GM21717 (cell line): ENCODE data around the gene PURB.
"Not testable (repeated sequence)": the region's sequence is repeated elsewhere in the genome, so short reads cannot be mapped to it uniquely, and the experiment has no call there.

Experiments used
- ATAC-seq: cut with Tn5 transposase; IDR thresholded peaks from one replicate; pipeline ENCODE4 v1.9.1; 2021; ENCODE audit warnings: mild to moderate bottlenecking, moderate library complexity; ENCODE audit not compliant: unreplicated experiment

The PURB gene

GRCh38 chr7:44893710-44894234, 8.4 kb upstream of the PURB start:
- ATAC-seq, result no peak

- no peak for ATAC-seq
These were observed 6.5 kb upstream of the PURB start for GRCh38 chr7:44891791-44892190.

- ATAC-seq, result no peak
These were observed 6.0 kb upstream of the PURB start for GRCh38 chr7:44891372-44891771.

DNA sequence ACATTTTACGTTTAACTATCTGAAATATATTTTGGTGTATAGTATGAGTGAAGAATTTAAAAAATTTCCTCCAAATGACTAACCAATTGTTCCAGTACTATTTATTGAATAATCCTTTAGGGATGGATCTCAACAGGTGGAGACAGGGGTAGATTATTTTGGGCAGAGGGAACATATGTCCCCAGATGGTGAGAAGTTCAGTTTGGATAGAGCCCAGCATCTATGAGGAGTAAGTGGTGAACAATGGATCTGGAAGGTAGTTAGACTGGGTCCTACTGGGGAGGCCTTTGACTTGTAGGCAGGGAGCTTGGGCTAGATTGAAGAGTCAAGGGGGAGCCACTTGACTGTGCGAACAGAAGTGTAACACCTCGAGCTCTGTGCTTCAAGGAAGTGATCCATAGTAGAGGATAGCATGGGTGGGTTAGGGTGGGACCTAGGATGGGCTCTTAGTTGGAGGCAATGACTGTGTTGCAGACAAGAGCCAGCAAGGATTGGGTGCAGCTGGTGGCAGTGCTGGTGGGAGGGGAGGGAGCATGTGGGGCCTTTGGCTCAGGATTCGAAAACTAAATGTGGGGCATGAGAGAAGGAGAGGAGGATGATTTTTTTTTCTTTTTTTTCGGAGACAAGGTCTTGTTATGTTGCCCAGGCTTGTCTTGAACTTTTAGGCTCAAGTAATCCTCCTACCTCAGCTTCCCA, 3.9 kb upstream of the PURB start:
- no peak for ATAC-seq

GRCh38 chr7:44887293-44887692, 2.0 kb upstream of the PURB start:
- no peak for ATAC-seq

DNA sequence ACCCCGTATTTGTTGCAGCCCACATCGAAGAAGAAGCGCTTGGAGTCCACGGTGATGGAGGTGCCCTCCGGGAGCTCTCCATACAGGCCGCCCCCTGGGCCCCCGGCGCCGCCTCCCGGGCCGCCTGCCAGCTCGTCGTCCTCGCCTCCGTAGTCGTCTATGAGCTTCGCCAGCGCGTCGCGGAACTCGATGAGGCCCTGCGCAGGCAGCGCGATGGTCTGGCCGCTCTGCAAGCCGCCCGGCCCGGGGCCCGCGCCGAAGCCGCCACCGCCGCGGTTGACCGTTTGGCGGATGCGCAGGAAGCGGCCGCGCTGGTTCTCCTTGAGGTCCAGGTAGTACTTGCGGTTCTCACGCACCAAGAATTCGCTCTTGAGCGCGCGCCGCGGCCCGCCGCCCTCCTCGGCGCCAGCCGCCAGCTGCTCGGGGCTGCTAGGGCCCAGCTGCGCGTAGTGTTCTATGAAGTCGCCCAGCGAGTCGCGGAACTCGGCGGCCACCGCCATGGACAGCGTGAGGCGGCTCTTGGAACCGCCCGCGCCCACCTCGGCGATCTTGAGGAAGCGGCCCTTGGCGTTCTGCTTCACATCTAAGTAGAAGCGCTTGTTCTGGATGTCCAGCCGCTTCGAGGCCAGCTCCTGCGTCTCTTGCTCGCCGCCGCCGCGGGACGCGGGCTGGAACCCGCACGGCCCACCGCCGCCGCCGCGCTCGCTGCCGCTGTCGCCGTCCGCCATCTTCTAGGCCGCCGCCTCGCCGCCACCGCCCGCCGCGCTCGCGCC, 523 bp downstream of the PURB start:
- peak; percentile 33 for ATAC-seq

- no peak for ATAC-seq
These were observed 1.2 kb downstream of the PURB start for GRCh38 chr7:44883961-44884620.

- ATAC-seq, result no peak
These were observed 2.4 kb downstream of the PURB start for GRCh38 chr7:44882899-44883298.

DNA sequence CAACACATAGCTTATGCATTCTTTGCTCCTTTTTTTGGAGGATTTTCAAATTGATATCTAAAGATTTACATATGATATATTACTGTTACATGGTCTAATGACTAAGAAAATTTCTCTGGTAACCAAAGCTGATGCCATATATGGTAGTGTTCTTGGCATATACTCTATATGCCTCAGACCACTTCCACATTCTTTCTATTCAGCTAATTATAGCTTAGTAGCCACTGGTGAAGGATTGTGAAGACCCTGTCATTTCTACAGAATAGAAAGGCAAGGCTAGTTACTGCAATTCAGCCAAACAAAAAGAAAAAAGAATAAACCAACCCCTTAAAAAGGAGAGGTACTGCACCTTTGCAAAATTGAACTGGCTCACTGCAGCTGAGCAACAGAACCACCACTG, 3.7 kb downstream of the PURB start:
- no peak for ATAC-seq

- no peak for ATAC-seq
These were observed 4.2 kb downstream of the PURB start for GRCh38 chr7:44881066-44881600.

DNA sequence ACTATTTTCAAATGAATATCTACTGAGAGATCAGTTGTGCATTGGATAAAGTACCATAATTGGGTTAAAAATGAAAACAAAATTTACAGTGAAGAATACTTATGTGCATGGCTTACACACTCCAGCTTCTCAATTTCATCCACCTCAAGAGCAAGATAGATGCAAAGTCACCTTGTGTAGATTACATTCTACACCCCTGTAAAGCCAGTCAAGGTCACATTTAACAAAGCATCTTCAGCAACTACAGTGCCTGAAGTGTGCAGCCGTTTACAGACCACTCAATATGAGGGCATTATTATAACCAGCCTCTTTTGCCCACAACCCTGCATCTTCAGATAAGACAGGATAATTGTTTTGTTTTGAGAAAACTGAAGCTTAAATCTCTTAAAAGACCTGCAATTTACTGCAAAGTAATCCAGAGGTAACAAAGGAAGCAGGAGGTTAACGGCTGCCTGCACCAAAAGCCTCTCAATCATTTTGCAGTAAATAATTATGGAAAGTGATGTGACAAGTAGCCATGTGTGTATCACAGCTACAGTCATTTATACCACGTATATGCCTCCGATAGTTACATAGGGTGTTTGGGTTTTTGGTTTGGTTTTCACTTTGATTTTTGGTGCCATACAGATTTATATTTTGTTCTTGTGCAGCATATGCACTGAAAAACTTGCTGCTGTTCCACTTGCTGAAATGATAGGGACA, 4.9 kb downstream of the PURB start:
- ATAC-seq, result no peak

GRCh38 chr7:44876393-44876792, 8.9 kb downstream of the PURB start:
- ATAC-seq, result no peak

DNA sequence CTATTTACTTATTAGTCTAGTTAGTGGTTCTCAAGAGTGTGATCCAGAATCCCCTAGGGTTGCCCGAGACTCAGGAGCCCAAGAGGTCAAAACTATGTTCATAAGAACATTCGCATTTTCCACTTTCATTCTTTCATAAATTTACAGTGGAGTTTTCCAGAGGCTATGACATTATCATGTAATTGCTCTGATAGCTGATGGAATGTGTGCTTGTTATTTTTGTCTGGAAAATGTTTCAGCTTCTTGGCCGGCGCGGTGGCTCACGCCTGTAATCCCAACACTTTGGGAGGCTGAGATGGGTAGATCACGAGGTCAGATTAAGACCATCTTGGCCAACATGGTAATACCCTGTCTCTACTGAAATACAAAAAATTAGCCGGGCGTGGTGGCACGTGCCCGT, 10.1 kb downstream of the PURB start:
- no peak for ATAC-seq

- no peak for ATAC-seq
These were observed 12.5 kb downstream of the PURB start for GRCh38 chr7:44872787-44873186.

DNA sequence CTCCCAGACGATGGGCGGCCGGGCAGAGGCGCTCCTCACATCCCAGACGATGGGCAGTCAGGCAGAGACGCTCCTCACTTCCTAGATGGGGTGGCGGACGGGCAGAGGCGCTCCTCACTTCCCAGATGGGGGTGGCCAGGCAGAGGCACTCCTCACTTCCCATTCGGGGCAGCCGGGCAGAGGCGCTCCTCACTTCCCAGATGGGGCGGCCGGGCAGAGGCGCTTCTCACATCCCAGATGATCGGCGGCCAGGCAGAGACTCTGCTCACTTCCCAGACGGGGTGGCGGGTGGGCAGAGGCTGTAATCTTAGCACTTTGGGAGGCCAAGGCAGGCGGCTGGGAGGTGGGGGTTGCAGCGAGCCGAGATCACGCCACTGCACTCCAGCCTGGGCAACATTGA, 13.4 kb downstream of the PURB start:
- ATAC-seq, result not testable (repeated sequence)

GRCh38 chr7:44870780-44871179, 14.6 kb downstream of the PURB start:
- ATAC-seq, result not testable (repeated sequence)

DNA sequence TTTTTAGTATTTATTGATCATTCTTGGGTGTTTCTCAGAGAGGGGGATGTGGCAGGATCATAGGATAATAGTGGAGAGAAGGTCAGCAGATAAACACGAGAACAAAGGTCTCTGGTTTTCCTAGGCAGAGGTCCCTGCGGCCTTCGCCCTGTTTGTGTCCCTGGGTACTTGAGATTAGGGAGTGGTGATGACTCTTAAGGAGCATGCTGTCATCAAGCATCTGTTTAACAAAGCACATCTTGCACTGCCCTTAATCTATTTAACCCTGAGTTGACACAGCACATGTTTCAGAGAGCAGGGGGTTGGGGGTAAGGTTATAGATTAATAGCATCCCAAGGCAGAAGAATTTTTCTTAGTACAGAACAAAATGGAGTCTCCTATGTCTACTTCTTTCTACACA, 15.0 kb downstream of the PURB start:
- not testable (repeated sequence) for ATAC-seq

DNA sequence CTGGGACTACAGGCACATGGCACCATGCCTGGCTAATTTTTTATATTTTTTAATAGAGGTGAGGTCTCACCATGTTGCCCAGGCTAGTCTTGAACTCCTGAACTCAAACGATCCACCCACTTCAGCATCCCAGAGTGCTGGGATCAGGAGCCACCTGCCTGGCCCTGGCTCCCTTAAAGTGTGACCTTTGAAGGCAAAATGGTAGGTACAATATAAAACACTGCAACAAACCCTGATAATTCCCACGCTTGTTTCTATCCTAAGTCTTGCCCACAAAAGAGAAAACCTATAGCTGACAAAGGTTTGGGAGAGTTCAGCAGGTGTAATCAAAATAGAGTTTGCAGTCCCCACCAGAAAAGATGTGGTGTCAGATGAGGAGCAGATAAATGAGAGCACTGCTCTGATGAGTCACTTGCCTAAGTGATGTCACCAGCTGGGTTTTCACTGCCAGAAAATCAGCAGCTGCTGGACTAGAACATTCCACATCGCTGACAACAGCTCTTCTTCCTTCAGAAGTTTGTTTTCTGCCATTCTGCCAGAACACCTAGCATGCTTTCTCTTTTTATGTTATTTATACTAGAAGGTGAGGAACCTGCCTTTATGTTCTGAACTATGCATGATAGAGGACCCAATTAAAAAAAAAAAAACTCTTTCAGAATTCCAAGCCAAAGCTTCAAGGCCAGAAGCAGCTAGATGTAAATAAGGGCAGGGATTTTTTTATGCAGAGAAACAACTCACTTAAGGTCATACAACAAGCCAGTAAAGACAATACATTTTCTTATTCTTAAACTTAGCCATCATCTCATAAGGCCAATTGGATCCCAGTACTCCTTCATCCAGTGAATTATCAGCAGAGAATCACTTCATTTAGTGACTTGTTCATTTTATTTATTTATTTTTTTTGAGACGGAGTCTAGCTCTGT, 18.0 kb downstream of the PURB start:
- no peak for ATAC-seq

DNA sequence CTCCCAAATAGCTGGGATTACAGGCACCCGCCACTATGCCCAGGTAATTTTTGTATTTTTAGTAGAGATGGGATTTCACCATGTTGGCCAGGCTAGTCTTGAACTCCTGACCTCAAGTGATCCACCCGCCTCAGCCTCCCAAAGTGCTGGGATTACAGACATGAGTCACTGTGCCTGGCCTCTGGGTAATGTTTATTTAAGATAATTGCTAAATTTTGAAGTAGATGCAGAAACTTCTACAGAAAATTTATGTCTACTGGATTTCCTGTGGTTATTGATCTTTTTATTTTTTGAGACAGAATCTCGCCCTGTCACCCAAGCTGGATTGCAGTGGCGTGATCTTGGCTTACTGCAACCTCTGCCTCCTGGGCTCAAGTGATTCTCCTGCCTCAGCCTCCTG, 23.4 kb downstream of the PURB start:
- not testable (repeated sequence) for ATAC-seq

- ATAC-seq, result no peak
These were observed 27.2 kb downstream of the PURB start for GRCh38 chr7:44858161-44858560.
